Measurements from ENCODE around the gene SRRM4. TPM values are rescaled to one million over a fixed set of nuclear protein-coding genes. Genes with fewer than 3 reads are reported as not detected.

The SRRM4 gene
- total RNA-seq, 2 experiments from 2014 or later, result not detected

- ATAC-seq (no peak), DNase-seq (no peak)
- Mint-ChIP-seq H3K27ac (no peak within 1 kb of the TSS), H3K9me3 (ENCODE audit: low read depth) (no peaks in the 10 kb centered on the region), H3K36me3 (ENCODE audit: low read depth) (no peaks in the 10 kb centered on the region), H3K4me3 (no peak within 1 kb of the TSS), H3K4me1 (no peaks in the 10 kb centered on the region), H3K27me3 (peaks cover 13% of the 10 kb centered on the region)
- ChIA-PET CTCF (no interaction called here), POLR2A (no interaction called here)
- intact Hi-C loops (cut with DNase I, micrococcal nuclease), result no loop called here
These were observed 197.4 kb downstream of the SRRM4 start, which contains the start of gene HSPB8 for GRCh38 chr12:119178544-119179334. Gene HSPB8, plus strand, starts transcription at chr12:119178931. Its CDS starts 382 bp downstream, at chr12:119179313.

- intact Hi-C loops (cut with DNase I, micrococcal nuclease), result no loop called here
- no peak for ATAC-seq
- H3K36me3 Mint-ChIP-seq (ENCODE audit: low read depth), result no peaks in the 10 kb centered on the region
- no peak overlapping the region for H3K27ac Mint-ChIP-seq
- ChIA-PET CTCF (no interaction called here), POLR2A (no interaction called here)
- H3K4me1 Mint-ChIP-seq, result no peaks in the 10 kb centered on the region
- H3K9me3 Mint-ChIP-seq (ENCODE audit: low read depth), result no peaks in the 10 kb centered on the region
- no peak overlapping the region for H3K4me3 Mint-ChIP-seq
- H3K27me3 Mint-ChIP-seq, result peaks cover 13% of the 10 kb centered on the region
- DNase-seq, result no peak
These were observed 198.1 kb downstream of the SRRM4 start for GRCh38 chr12:119179335-119180021.

- no peak for DNase-seq
- Mint-ChIP-seq H3K9me3 (ENCODE audit: low read depth) (no peaks in the 10 kb centered on the region), H3K27me3 (peaks cover 13% of the 10 kb centered on the region), H3K27ac (no peak overlapping the region), H3K4me3 (no peak overlapping the region), H3K36me3 (ENCODE audit: low read depth) (no peaks in the 10 kb centered on the region), H3K4me1 (no peaks in the 10 kb centered on the region)
- ATAC-seq, result no peak
- intact Hi-C loops (cut with DNase I, micrococcal nuclease), result no loop called here
- POLR2A ChIA-PET, result no interaction called here
- CTCF ChIA-PET, result no interaction called here
These were observed 199.2 kb downstream of the SRRM4 start for GRCh38 chr12:119180380-119181040.

- no peak for DNase-seq
- ATAC-seq, result no peak
- ChIA-PET CTCF (interaction anchor here (1.7 kb wide), 1 partner anchor 10 kb away, joined by 4 read pairs; no protein-coding TSS in a partner anchor), POLR2A (no interaction called here)
- Mint-ChIP-seq H3K27ac (no peak overlapping the region), H3K9me3 (ENCODE audit: low read depth) (no peaks in the 10 kb centered on the region), H3K27me3 (peaks cover 10% of the 10 kb centered on the region), H3K36me3 (ENCODE audit: low read depth) (no peaks in the 10 kb centered on the region), H3K4me3 (no peak overlapping the region), H3K4me1 (no peaks in the 10 kb centered on the region)
- intact Hi-C loops (cut with DNase I, micrococcal nuclease), result no loop called here
These were observed 199.9 kb downstream of the SRRM4 start for GRCh38 chr12:119181202-119181601.

- H3K4me1 Mint-ChIP-seq, result no peaks in the 10 kb centered on the region
- intact Hi-C loops (cut with DNase I, micrococcal nuclease), result no loop called here
- H3K4me3 Mint-ChIP-seq, result no peak overlapping the region
- no peaks in the 10 kb centered on the region for H3K36me3 Mint-ChIP-seq (ENCODE audit: low read depth)
- no peak overlapping the region for H3K27ac Mint-ChIP-seq
- H3K9me3 Mint-ChIP-seq (ENCODE audit: low read depth), result no peaks in the 10 kb centered on the region
- ChIA-PET POLR2A (interaction anchor here (0.7 kb wide), 1 partner anchor 1307 kb away, joined by 4 read pairs; no protein-coding TSS in a partner anchor), CTCF (interaction anchor here (1.7 kb wide), 1 partner anchor 10 kb away, joined by 4 read pairs; no protein-coding TSS in a partner anchor)
- no peak for DNase-seq
- peaks cover 7% of the 10 kb centered on the region for H3K27me3 Mint-ChIP-seq
- no peak for ATAC-seq
These were observed 200.6 kb downstream of the SRRM4 start for GRCh38 chr12:119181944-119182343.

GRCh38 chr12:119182701-119183493 lies 201.6 kb downstream of the SRRM4 start:
- ChIA-PET CTCF (interaction anchor here (1.7 kb wide), 1 partner anchor 9 kb away, joined by 4 read pairs; no protein-coding TSS in a partner anchor), POLR2A (interaction anchor here (0.7 kb wide), 1 partner anchor 1308 kb away, joined by 4 read pairs; no protein-coding TSS in a partner anchor)
- Mint-ChIP-seq H3K27ac (no peak overlapping the region), H3K4me1 (no peaks in the 10 kb centered on the region), H3K36me3 (ENCODE audit: low read depth) (no peaks in the 10 kb centered on the region), H3K27me3 (peaks cover 6% of the 10 kb centered on the region), H3K4me3 (no peak overlapping the region), H3K9me3 (ENCODE audit: low read depth) (no peaks in the 10 kb centered on the region)
- DNase-seq, result no peak
- intact Hi-C loops (cut with DNase I, micrococcal nuclease), result no loop called here
- ATAC-seq, result no peak

- intact Hi-C loops (cut with DNase I, micrococcal nuclease), result no loop called here
- no peaks in the 10 kb centered on the region for H3K36me3 Mint-ChIP-seq (ENCODE audit: low read depth)
- DNase-seq, result no peak
- ChIA-PET CTCF (no interaction called here), POLR2A (no interaction called here)
- peaks cover 1% of the 10 kb centered on the region for H3K27me3 Mint-ChIP-seq
- ATAC-seq, result no peak
- no peak overlapping the region for H3K4me3 Mint-ChIP-seq
- no peak overlapping the region for H3K27ac Mint-ChIP-seq
- H3K9me3 Mint-ChIP-seq (ENCODE audit: low read depth), result no peaks in the 10 kb centered on the region
- no peaks in the 10 kb centered on the region for H3K4me1 Mint-ChIP-seq
These were observed 202.8 kb downstream of the SRRM4 start for GRCh38 chr12:119183942-119184695.

GRCh38 chr12:119195256-119195655 lies 213.9 kb downstream of the SRRM4 start:
- intact Hi-C loops (cut with DNase I, micrococcal nuclease), result no loop called here
- no peaks in the 10 kb centered on the region for H3K9me3 Mint-ChIP-seq (ENCODE audit: low read depth)
- no peaks in the 10 kb centered on the region for H3K4me1 Mint-ChIP-seq
- ATAC-seq (no peak), DNase-seq (no peak)
- ChIA-PET CTCF (interaction anchor here (3.1 kb wide), 1 partner anchor 10 kb away, joined by 9 read pairs; no protein-coding TSS in a partner anchor), POLR2A (no interaction called here)
- H3K27ac Mint-ChIP-seq, result no peak overlapping the region
- H3K4me3 Mint-ChIP-seq, result no peak overlapping the region
- H3K27me3 Mint-ChIP-seq, result no peaks in the 10 kb centered on the region
- H3K36me3 Mint-ChIP-seq (ENCODE audit: low read depth), result no peaks in the 10 kb centered on the region

- no peak overlapping the region for H3K27ac Mint-ChIP-seq
- H3K27me3 Mint-ChIP-seq, result no peaks in the 10 kb centered on the region
- no peak overlapping the region for H3K4me3 Mint-ChIP-seq
- H3K36me3 Mint-ChIP-seq (ENCODE audit: low read depth), result no peaks in the 10 kb centered on the region
- no peaks in the 10 kb centered on the region for H3K9me3 Mint-ChIP-seq (ENCODE audit: low read depth)
- ChIA-PET POLR2A (no interaction called here), CTCF (interaction anchor here (0.6 kb wide), 1 partner anchor 139 kb away, joined by 3 read pairs; no protein-coding TSS in a partner anchor)
- intact Hi-C loops (cut with DNase I, micrococcal nuclease), result no loop called here
- H3K4me1 Mint-ChIP-seq, result no peaks in the 10 kb centered on the region
- DNase-seq, result no peak
- no peak for ATAC-seq
These were observed 217.1 kb downstream of the SRRM4 start for GRCh38 chr12:119198440-119198839.

GRCh38 chr12:119200601-119201000 lies 219.3 kb downstream of the SRRM4 start:
- no peak overlapping the region for H3K4me3 Mint-ChIP-seq

More at GRCh38 chr12:119200601-119201000, 219.3 kb downstream of the SRRM4 start:
- intact Hi-C loops (cut with DNase I, micrococcal nuclease), result no loop called here
- DNase-seq (no peak), ATAC-seq (no peak)
- ChIA-PET CTCF (interaction anchor here (1.5 kb wide), 1 partner anchor 8 kb away, joined by 4 read pairs; no protein-coding TSS in a partner anchor), POLR2A (no interaction called here)
- H3K36me3 Mint-ChIP-seq (ENCODE audit: low read depth), result no peaks in the 10 kb centered on the region
- H3K27ac Mint-ChIP-seq, result no peak overlapping the region
- H3K4me1 Mint-ChIP-seq, result no peaks in the 10 kb centered on the region
- H3K9me3 Mint-ChIP-seq (ENCODE audit: low read depth), result no peaks in the 10 kb centered on the region
- no peaks in the 10 kb centered on the region for H3K27me3 Mint-ChIP-seq

All from activated CD4-positive, alpha-beta T cell treated with anti-CD3 and anti-CD28 coated beads for 36 hours (primary cell).